ENCODE data around the gene STX16.
A peak's percentile ranks its signal among the peaks of the same experiment; 100 is the strongest.

The STX16 gene

DNA sequence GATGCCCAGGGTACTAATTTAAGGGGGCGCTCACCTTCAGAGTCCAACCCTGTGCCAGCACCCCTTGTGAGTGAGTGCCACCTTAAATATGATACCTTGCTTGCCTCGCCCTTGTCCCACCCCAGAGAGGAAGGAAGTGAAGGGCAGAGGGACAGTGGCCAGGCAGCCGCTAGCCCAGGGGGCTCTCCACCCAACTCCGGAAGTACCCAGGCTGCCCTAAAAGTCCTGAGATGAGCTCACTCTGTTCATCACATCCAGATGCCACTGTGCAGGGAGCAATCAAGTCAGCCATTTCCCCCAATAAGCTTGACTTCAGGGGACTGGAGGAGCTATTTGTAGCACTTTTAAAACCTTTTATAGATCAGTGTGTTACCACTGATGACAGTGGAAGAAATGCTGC is 25.0 kb upstream of the STX16 start:
- TF ChIP-seq, protein P1, sequence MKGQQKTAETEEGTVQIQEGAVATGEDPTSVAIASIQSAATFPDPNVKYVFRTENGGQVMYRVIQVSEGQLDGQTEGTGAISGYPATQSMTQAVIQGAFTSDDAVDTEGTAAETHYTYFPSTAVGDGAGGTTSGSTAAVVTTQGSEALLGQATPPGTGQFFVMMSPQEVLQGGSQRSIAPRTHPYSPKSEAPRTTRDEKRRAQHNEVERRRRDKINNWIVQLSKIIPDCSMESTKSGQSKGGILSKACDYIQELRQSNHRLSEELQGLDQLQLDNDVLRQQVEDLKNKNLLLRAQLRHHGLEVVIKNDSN (IDR thresholded peaks at IDR 0.05) = no peak
- TF ChIP-seq NFIC (IDR thresholded peaks at IDR 0.05) = no peak
- no peak for TF ChIP-seq YY1 (IDR thresholded peaks at IDR 0.05; ENCODE audit: low read depth)
- no peak for TF ChIP-seq EP300 (IDR thresholded peaks at IDR 0.05; ENCODE audit: borderline replicate concordance)
- TF ChIP-seq EGR1 (IDR thresholded peaks at IDR 0.05) = no peak
- no peak for TF ChIP-seq CEBPB (IDR thresholded peaks at IDR 0.05)
- no peak for TF ChIP-seq TEAD4 (IDR thresholded peaks at IDR 0.05)
- TF ChIP-seq, protein P2, sequence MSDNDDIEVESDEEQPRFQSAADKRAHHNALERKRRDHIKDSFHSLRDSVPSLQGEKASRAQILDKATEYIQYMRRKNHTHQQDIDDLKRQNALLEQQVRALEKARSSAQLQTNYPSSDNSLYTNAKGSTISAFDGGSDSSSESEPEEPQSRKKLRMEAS (IDR thresholded peaks at IDR 0.05) = no peak
- TF ChIP-seq CREB1 (IDR thresholded peaks at IDR 0.05; ENCODE audit: low read depth) = no peak
- no peak for TF ChIP-seq FOXM1 (IDR thresholded peaks at IDR 0.05; ENCODE audit: borderline replicate concordance, low read depth)
- TF ChIP-seq ZBTB7A (IDR thresholded peaks at IDR 0.05; ENCODE audit: low read depth) = no peak
- no peak for TF ChIP-seq RAD21 (IDR thresholded peaks at IDR 0.05; ENCODE audit: low read depth)
- TF ChIP-seq TAF1 (IDR thresholded peaks at IDR 0.05; ENCODE audit: low read depth) = no peak
- no peak for TF ChIP-seq TCF12 (IDR thresholded peaks at IDR 0.05; ENCODE audit: low read depth)
- TF ChIP-seq, protein P3, sequence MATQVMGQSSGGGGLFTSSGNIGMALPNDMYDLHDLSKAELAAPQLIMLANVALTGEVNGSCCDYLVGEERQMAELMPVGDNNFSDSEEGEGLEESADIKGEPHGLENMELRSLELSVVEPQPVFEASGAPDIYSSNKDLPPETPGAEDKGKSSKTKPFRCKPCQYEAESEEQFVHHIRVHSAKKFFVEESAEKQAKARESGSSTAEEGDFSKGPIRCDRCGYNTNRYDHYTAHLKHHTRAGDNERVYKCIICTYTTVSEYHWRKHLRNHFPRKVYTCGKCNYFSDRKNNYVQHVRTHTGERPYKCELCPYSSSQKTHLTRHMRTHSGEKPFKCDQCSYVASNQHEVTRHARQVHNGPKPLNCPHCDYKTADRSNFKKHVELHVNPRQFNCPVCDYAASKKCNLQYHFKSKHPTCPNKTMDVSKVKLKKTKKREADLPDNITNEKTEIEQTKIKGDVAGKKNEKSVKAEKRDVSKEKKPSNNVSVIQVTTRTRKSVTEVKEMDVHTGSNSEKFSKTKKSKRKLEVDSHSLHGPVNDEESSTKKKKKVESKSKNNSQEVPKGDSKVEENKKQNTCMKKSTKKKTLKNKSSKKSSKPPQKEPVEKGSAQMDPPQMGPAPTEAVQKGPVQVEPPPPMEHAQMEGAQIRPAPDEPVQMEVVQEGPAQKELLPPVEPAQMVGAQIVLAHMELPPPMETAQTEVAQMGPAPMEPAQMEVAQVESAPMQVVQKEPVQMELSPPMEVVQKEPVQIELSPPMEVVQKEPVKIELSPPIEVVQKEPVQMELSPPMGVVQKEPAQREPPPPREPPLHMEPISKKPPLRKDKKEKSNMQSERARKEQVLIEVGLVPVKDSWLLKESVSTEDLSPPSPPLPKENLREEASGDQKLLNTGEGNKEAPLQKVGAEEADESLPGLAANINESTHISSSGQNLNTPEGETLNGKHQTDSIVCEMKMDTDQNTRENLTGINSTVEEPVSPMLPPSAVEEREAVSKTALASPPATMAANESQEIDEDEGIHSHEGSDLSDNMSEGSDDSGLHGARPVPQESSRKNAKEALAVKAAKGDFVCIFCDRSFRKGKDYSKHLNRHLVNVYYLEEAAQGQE (IDR thresholded peaks at IDR 0.05; ENCODE audit: low read depth) = no peak

DNA sequence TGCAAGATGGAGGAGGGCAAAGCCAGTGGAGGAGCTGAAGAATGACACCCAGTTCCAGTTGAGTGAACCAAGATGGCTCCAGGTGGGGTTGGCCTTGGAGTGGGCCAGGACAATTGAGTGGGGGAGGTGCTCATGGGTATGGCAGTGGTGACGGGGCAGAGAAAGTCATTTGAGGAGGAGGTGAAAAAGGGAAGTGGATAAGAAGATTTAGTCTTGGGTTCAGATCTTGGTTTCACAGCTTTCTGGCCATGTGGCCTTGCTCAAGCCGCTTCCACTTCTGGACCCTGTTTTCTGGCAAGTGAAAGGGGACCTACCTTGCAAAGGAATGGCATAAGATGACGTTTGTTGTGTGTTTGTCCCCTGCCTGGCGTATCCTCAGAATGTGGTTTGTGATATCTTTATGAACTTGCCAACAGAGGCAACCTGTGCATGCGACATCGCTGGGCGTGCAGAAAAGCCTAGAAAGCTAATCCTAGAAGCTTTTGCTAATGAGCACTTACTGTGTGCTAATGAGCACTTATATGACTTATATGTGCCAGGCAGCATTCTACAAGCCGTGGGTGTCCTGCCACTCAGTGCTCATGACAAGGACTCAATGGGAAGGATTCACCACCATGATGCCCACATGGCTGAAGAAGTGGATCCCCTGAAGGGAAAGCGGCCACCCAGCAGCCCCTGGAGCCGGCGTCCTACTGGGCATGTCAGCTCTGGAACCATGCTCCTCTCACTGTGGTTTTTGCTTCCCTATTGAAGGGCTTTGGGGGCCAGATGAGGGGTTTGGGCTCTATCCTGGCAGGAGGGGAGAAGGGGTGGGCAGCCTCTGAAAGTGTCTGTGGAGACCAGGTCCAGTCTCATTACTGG is 23.6 kb upstream of the STX16 start:
- TF ChIP-seq TEAD4 (IDR thresholded peaks at IDR 0.05) = no peak
- TF ChIP-seq, protein P1 (IDR thresholded peaks at IDR 0.05) = no peak
- peak; percentile 19; the same call in 1 of the 2 replicates for TF ChIP-seq NFIC (IDR thresholded peaks at IDR 0.05)
- TF ChIP-seq EGR1 (IDR thresholded peaks at IDR 0.05) = no peak
- TF ChIP-seq ZBTB7A (IDR thresholded peaks at IDR 0.05; ENCODE audit: low read depth) = no peak
- TF ChIP-seq, protein P2 (IDR thresholded peaks at IDR 0.05) = no peak

DNA sequence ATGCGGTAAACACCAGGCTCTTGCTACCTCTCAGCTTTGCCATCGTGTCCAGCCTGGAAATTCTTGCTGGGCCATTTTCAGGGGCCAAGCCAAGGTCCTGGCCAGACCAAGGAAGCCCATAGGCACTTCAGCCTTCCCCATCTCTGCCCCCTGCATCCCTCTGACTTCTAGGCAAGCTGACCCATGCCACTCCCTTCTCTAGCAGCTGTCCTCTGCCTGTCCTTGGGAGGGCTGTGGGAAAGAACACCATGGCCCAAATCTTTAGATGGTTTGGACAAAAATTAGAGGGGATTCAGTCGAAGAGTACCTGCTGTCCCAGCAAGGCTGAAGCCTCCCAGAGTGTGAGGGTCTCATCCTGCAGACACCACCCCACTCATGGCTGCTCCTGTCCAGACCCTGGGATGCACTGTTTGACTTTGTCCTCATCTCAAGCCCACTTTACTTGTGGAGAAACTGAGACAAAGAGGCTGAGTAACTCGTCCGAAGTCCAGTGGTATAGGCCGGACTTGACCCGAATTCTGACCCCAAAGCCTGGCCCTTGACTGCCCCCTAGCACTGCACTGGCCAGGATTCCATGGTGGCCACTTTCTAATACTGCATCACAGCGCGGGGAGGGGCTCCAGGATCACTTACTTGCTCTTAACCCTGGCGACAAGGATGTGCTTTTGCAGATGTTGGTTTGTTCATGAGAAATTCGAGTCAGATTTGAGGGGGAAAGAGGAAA is 22.4 kb upstream of the STX16 start:
- TF ChIP-seq ZBTB7A (IDR thresholded peaks at IDR 0.05; ENCODE audit: low read depth) = no peak
- no peak for TF ChIP-seq TAF1 (IDR thresholded peaks at IDR 0.05; ENCODE audit: low read depth)
- TF ChIP-seq, protein P3 (IDR thresholded peaks at IDR 0.05; ENCODE audit: low read depth) = no peak
- no peak for TF ChIP-seq FOXM1 (IDR thresholded peaks at IDR 0.05; ENCODE audit: borderline replicate concordance, low read depth)
- TF ChIP-seq, protein P1 (IDR thresholded peaks at IDR 0.05) = no peak
- no peak for TF ChIP-seq YY1 (IDR thresholded peaks at IDR 0.05; ENCODE audit: low read depth)
- no peak for TF ChIP-seq EGR1 (IDR thresholded peaks at IDR 0.05)
- TF ChIP-seq RAD21 (IDR thresholded peaks at IDR 0.05; ENCODE audit: low read depth) = no peak
- no peak for TF ChIP-seq TCF12 (IDR thresholded peaks at IDR 0.05; ENCODE audit: low read depth)
- TF ChIP-seq NFIC (IDR thresholded peaks at IDR 0.05) = no peak
- no peak for TF ChIP-seq TEAD4 (IDR thresholded peaks at IDR 0.05)
- TF ChIP-seq CREB1 (IDR thresholded peaks at IDR 0.05; ENCODE audit: low read depth) = no peak

DNA sequence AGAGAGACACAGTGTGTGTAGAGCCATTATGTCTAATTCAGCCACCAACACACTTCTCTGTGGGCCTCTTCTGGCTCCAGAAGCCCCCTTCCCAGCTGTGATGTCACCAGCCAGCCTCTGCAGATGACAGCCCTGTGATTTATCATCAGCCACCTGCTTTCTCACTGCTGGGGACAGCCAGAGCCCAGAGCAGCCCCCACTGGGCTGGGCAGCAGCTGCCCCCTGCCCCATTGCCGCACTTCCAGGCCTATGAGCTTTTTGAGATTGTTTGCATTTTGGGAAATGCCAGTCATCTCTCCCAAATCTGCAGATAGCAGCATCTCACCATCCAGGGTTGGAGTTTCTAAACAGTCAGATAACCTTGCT is 21.9 kb upstream of the STX16 start:
- TF ChIP-seq FOXM1 (IDR thresholded peaks at IDR 0.05; ENCODE audit: borderline replicate concordance, low read depth) (no peak), YY1 (IDR thresholded peaks at IDR 0.05; ENCODE audit: low read depth) (no peak), TEAD4 (IDR thresholded peaks at IDR 0.05) (no peak), TAF1 (IDR thresholded peaks at IDR 0.05; ENCODE audit: low read depth) (no peak), CEBPB (IDR thresholded peaks at IDR 0.05) (no peak), NFIC (IDR thresholded peaks at IDR 0.05) (no peak), EGR1 (IDR thresholded peaks at IDR 0.05) (no peak), TCF12 (IDR thresholded peaks at IDR 0.05; ENCODE audit: low read depth) (no peak), RAD21 (IDR thresholded peaks at IDR 0.05; ENCODE audit: low read depth) (no peak), CREB1 (IDR thresholded peaks at IDR 0.05; ENCODE audit: low read depth) (no peak), ZBTB7A (IDR thresholded peaks at IDR 0.05; ENCODE audit: low read depth) (no peak), EP300 (IDR thresholded peaks at IDR 0.05; ENCODE audit: borderline replicate concordance) (no peak)
- TF ChIP-seq, protein P3 (IDR thresholded peaks at IDR 0.05; ENCODE audit: low read depth) = no peak
- TF ChIP-seq, protein P2 (IDR thresholded peaks at IDR 0.05) = no peak
- TF ChIP-seq, protein P1 (IDR thresholded peaks at IDR 0.05) = no peak
